Measurements from ENCODE around the gene KLHL35. TPM values are rescaled to one million over a fixed set of nuclear protein-coding genes. Genes with fewer than 3 reads are reported as not detected.

The KLHL35 gene
- total and polyA plus RNA-seq, 2 of the 4 experiments (the other 2 are of a cell fraction), result 1.6 to 3.3 TPM

- Histone ChIP-seq H3K9ac (ENCODE audit: low read depth, low read length) (no peak overlapping the region), H3K36me3 (ENCODE audit: control insufficient read depth, insufficient read depth, low read length) (no peaks in the 10 kb centered on the region), H3K27me3 (ENCODE audit: control insufficient read depth, insufficient read depth, low read length) (no peaks in the 10 kb centered on the region; the same call in 1 of the 2 replicates), H3K56ac (ENCODE audit: extremely low read depth, insufficient read depth, low read length) (no peak overlapping the region), H3K9me1 (ENCODE audit: insufficient read depth, low read length) (peaks cover 2% of the 10 kb centered on the region; the same call in 1 of the 2 replicates), H3K4me3 (ENCODE audit: insufficient read depth, low read depth, low read length) (no peak overlapping the region), H3K23ac (ENCODE audit: low read depth, low read length) (no peak overlapping the region), H2AK5ac (ENCODE audit: low read depth, low read length) (no peak overlapping the region), H3K4ac (ENCODE audit: low read depth, low read length) (no peak overlapping the region), H4K8ac (ENCODE audit: low read depth in 2 of 2, low read length in 2 of 2) (no peak overlapping the region), H2BK120ac (ENCODE audit: low read depth, low read length) (no peak overlapping the region), H3K4me2 (ENCODE audit: low read depth, low read length) (no peak overlapping the region), H2AFZ (replicated peaks; ENCODE audit: low read length, poor library complexity) (no peak overlapping the region), H2BK15ac (ENCODE audit: low read depth, low read length) (no peak overlapping the region), H4K91ac (ENCODE audit: insufficient read depth, low read depth, low read length) (no peak overlapping the region), H3K9me3 (ENCODE audit: control insufficient read depth, insufficient read depth, low read length) (no peaks in the 10 kb centered on the region), H2BK5ac (ENCODE audit: low read depth, low read length, poor library complexity, severe bottlenecking) (no peak overlapping the region), H4K5ac (ENCODE audit: low read depth, low read length) (no peak overlapping the region), H3K4me1 (ENCODE audit: control insufficient read depth, insufficient read depth, low read length) (peaks cover 2% of the 10 kb centered on the region; the same call in 1 of the 2 replicates), H3K79me1 (ENCODE audit: low read depth in 1 of 2, low read length in 2 of 2) (no peaks in the 10 kb centered on the region), H3K14ac (replicated peaks; ENCODE audit: low read depth, low read length) (no peak overlapping the region), H2BK20ac (ENCODE audit: low read depth, low read length) (no peak overlapping the region), H3K18ac (ENCODE audit: low read depth, low read length) (no peak overlapping the region), H2AK9ac (replicated peaks; ENCODE audit: low read depth, low read length, poor library complexity) (no peak overlapping the region), H3K27ac (ENCODE audit: insufficient read depth, low read length) (no peak overlapping the region), H4K20me1 (ENCODE audit: insufficient read depth, low read length) (no peaks in the 10 kb centered on the region)
- dilution Hi-C loops (cut with HindIII; ENCODE audit: low sequenced_read_pairs, unreplicated experiment) (no loop called here), intact Hi-C loops (cut with micrococcal nuclease) (no loop called here), in situ Hi-C loops (cut with MboI; ENCODE audit: low sequenced_read_pairs) (no loop called here)
- no CpG with 5 or more reads among the region's 9 CpGs for WGBS, 2 experiments (ENCODE audit: extremely low coverage in 2 of 2, insufficient read length in 1 of 2)
- DNase-seq, result no peak
- ChIA-PET CTCF (no interaction called here), POLR2A (ENCODE audit: unreplicated experiment) (no interaction called here)
- no peak for TF ChIP-seq FOS (IDR thresholded peaks at IDR 0.05; ENCODE audit: low read depth, low read length)
- no peak for TF ChIP-seq BHLHE40 (IDR thresholded peaks at IDR 0.05; ENCODE audit: low read depth, low read length)
- no peak for TF ChIP-seq ELK1 (IDR thresholded peaks at IDR 0.05; ENCODE audit: borderline replicate concordance, low read depth, low read length)
- TF ChIP-seq CHD1 (IDR thresholded peaks at IDR 0.05; ENCODE audit: low read depth, low read length), result no peak
- no peak for TF ChIP-seq CTCF (conservative IDR thresholded peaks at IDR 0.05; ENCODE audit: low read depth, low read length)
- TF ChIP-seq NFE2L2 (IDR thresholded peaks at IDR 0.05; ENCODE audit: low read depth, low read length), result no peak
- no peak for TF ChIP-seq RCOR1 (IDR thresholded peaks at IDR 0.05; ENCODE audit: insufficient replicate concordance, low read length)
- no peak for TF ChIP-seq RAD21 (IDR thresholded peaks at IDR 0.05; ENCODE audit: low read length)
- no peak for TF ChIP-seq SMC3 (IDR thresholded peaks at IDR 0.05; ENCODE audit: low read depth, low read length)
- TF ChIP-seq USF2 (IDR thresholded peaks at IDR 0.05; ENCODE audit: low read depth, low read length), result no peak
- TF ChIP-seq RFX5 (IDR thresholded peaks at IDR 0.05; ENCODE audit: low read depth, low read length), result no peak
- TF ChIP-seq MAZ (IDR thresholded peaks at IDR 0.05; ENCODE audit: borderline replicate concordance, low read depth, low read length), result no peak
- TF ChIP-seq MXI1 (IDR thresholded peaks at IDR 0.05; ENCODE audit: borderline replicate concordance, low read depth, low read length), result no peak
- no peak for TF ChIP-seq MAFK (IDR thresholded peaks at IDR 0.05; ENCODE audit: low read depth, low read length)
- TF ChIP-seq POLR2A (IDR thresholded peaks at IDR 0.05; ENCODE audit: low read depth, low read length), result no peak
- no TSS peak for BruUV-seq (replicated peaks)
- no peak for ATAC-seq (ENCODE audit: low read depth)
Measured at GRCh38 chr11:75481223-75481921, 48.4 kb upstream of the KLHL35 start.

Measured in IMR-90 (cell line).